Fibroblast of lung (primary cell): ENCODE data around the gene CBX8. TPM values are rescaled to one million over a fixed set of nuclear protein-coding genes. Genes with fewer than 3 reads are reported as not detected.

ENCODE experiments used
- DNase-seq, 2 donors: peaks; one replicate each; pipeline versions ENCODE4 v3.0.0 to v3.0.0-alpha.2; 2010; ENCODE audit warnings: low read depth in 2 of 2
- H2AFZ ChIP-seq: 2 replicates; pipeline ENCODE4 v1.5.1; 2012; ENCODE audit warnings: low read length, control low read depth, inconsistent platforms
- H3K27ac ChIP-seq: 2 replicates; pipeline ENCODE4 v1.5.1; 2011; ENCODE audit warnings: low read length, control low read depth; ENCODE audit not compliant: insufficient read depth
- H3K27me3 ChIP-seq: 2 replicates; pipeline ENCODE4 v1.5.1; 2011; ENCODE audit warnings: mild to moderate bottlenecking, low read length; ENCODE audit not compliant: control insufficient read depth, insufficient read depth
- H3K36me3 ChIP-seq: 2 replicates; pipeline ENCODE4 v1.5.1; 2011; ENCODE audit warnings: low read length; ENCODE audit not compliant: control insufficient read depth, insufficient read depth
- H3K4me1 ChIP-seq: 2 replicates; pipeline ENCODE4 v1.5.1; 2011; ENCODE audit warnings: low read length; ENCODE audit not compliant: control insufficient read depth, insufficient read depth; ENCODE audit errors: extremely low read depth
- H3K4me2 ChIP-seq: 2 replicates; pipeline ENCODE4 v1.5.1; 2011; ENCODE audit warnings: low read length, control low read depth; ENCODE audit not compliant: insufficient read depth; ENCODE audit errors: extremely low read depth
- H3K4me3 ChIP-seq, 4 experiments: fragments of 200-600 bp in 1 of 4; sonication (generic) in 1 of 4; replicated peaks in 1 of 4; 2 replicates each; pipeline ENCODE4 v1.5.1; 2011 to 2016; ENCODE audit warnings: low read length in 4 of 4, low read depth in 3 of 4, mild to moderate bottlenecking in 3 of 4, control low read depth in 2 of 4, inconsistent platforms in 1 of 4, mixed read lengths in 1 of 4; ENCODE audit not compliant: insufficient read depth in 1 of 4; ENCODE audit errors: control extremely low read depth in 1 of 4
- H3K79me2 ChIP-seq: 2 replicates; pipeline ENCODE4 v1.5.1; 2012; ENCODE audit warnings: mild to moderate bottlenecking, low read length, inconsistent platforms; ENCODE audit not compliant: control insufficient read depth, insufficient read depth
- H3K9ac ChIP-seq: 2 replicates; pipeline ENCODE4 v1.5.1; 2011; ENCODE audit warnings: mild to moderate bottlenecking, low read length, control low read depth; ENCODE audit not compliant: insufficient read depth
- H3K9me3 ChIP-seq: 2 replicates; pipeline ENCODE4 v1.5.1; 2012; ENCODE audit warnings: low read depth, low read length; ENCODE audit not compliant: control insufficient read depth, insufficient read depth
- H4K20me1 ChIP-seq: 2 replicates; pipeline ENCODE4 v1.5.1; 2011; ENCODE audit warnings: low read length; ENCODE audit not compliant: control insufficient read depth, insufficient read depth; ENCODE audit errors: extremely low read depth
- EZH2 ChIP-seq: IDR thresholded peaks from 2 replicates; pipeline ENCODE4 v1.5.1; 2012; ENCODE audit warnings: low read length, control low read depth, mild to moderate bottlenecking; ENCODE audit errors: missing control alignments
- polyA plus RNA-seq, 2 donors: library from polyadenylated mRNA; depleted of rRNA in 1 of 2; stranded (reverse) in 1 of 2; unstranded in 1 of 2; fragments of >200 nt; gene quantifications; 2 replicates each; pipeline ENCODE4 v1.2.1, GENCODE V29; 2011 to 2012; ENCODE audit warnings: missing spikeins in 1 of 2
- total RNA-seq: library from RNA; depleted of rRNA; stranded (reverse); fragments of >200 nt; gene quantifications from 2 replicates; pipeline ENCODE4 v1.2.1, GENCODE V29; 2014
- TF ChIP-seq, protein P1 (sequence below), 2 donors: IDR thresholded peaks in 1 of 2; conservative IDR thresholded peaks in 1 of 2; 1 replicate in 1 of 2; 2 replicates in 1 of 2; pipeline ENCODE4 v1.5.1; 2011 to 2012; ENCODE audit warnings: low read length in 2 of 2, control low read depth in 1 of 2, inconsistent platforms in 1 of 2, low read depth in 1 of 2, mild to moderate bottlenecking in 1 of 2

CBX8 gene
- total and polyA plus RNA-seq, 2 donors (not counting 1 experiment from before 2014, with no cell fraction given) = 0.19 to 4.0 TPM

DNA sequence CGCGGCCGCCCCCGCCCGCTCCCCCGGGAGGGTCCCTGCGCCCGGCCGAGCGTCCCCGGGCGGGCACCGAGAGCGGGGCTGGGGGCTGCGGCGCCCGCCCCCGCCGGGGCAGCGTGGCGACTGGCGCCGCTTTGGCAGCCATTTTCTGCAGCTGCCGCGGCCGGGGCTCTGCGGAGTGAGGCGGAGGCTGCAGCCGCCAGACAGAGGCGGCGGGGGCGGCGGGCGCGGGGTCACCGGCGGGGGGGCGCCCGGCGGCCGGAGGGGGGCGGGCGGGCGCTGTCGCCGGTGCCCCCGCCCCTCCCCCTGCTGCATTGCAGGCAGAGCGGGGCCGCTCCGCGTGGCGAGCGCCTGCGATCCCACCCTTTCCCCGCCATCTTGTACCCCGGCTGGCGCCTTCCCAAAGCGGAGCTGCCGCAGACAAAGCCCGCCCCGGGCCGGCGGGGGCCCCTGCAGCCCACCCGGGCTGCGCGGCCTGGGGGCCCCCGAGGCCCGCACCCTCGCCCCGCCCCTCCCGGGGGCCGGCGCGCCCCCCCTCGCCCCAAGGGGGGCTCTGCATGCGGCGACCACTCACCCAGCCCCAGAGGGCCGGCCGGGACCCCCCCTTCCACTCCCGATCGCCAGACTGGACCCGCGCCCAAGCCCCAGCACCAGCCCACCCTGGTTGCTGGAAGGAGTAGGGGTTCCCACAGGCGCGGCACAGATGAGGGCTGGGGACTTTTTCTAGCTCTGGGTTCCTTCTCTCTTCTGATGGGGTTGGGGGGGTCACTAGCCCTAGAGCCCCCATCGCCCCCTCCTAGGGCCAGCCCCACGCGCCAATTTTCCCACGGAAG is 16.6 kb upstream of the CBX8 start:
- TF ChIP-seq EZH2 = no peak
- TF ChIP-seq, protein P1, sequence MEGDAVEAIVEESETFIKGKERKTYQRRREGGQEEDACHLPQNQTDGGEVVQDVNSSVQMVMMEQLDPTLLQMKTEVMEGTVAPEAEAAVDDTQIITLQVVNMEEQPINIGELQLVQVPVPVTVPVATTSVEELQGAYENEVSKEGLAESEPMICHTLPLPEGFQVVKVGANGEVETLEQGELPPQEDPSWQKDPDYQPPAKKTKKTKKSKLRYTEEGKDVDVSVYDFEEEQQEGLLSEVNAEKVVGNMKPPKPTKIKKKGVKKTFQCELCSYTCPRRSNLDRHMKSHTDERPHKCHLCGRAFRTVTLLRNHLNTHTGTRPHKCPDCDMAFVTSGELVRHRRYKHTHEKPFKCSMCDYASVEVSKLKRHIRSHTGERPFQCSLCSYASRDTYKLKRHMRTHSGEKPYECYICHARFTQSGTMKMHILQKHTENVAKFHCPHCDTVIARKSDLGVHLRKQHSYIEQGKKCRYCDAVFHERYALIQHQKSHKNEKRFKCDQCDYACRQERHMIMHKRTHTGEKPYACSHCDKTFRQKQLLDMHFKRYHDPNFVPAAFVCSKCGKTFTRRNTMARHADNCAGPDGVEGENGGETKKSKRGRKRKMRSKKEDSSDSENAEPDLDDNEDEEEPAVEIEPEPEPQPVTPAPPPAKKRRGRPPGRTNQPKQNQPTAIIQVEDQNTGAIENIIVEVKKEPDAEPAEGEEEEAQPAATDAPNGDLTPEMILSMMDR (conservative IDR thresholded peaks at IDR 0.05 in 1 of 2, IDR thresholded peaks at IDR 0.05 in 1 of 2; ENCODE audit: low read depth in 1 of 2, low read length in 2 of 2) = no peak
- no peaks in the 10 kb centered on the region for H3K9me3 ChIP-seq
- H3K27ac ChIP-seq = no peak overlapping the region
- peak overlapping the region; percentile 44 for H3K4me2 ChIP-seq
- H3K79me2 ChIP-seq = no peaks in the 10 kb centered on the region
- DNase-seq = no peak
- no peaks in the 10 kb centered on the region for H4K20me1 ChIP-seq
- H3K27me3 ChIP-seq = peaks cover 79% of the 10 kb centered on the region
- no peaks in the 10 kb centered on the region for H3K4me1 ChIP-seq
- peak overlapping the region; percentile 2 for H3K9ac ChIP-seq
- H3K36me3 ChIP-seq = no peaks in the 10 kb centered on the region
- no peak overlapping the region for H3K4me3 ChIP-seq
- H2AFZ ChIP-seq = no peak overlapping the region

DNA sequence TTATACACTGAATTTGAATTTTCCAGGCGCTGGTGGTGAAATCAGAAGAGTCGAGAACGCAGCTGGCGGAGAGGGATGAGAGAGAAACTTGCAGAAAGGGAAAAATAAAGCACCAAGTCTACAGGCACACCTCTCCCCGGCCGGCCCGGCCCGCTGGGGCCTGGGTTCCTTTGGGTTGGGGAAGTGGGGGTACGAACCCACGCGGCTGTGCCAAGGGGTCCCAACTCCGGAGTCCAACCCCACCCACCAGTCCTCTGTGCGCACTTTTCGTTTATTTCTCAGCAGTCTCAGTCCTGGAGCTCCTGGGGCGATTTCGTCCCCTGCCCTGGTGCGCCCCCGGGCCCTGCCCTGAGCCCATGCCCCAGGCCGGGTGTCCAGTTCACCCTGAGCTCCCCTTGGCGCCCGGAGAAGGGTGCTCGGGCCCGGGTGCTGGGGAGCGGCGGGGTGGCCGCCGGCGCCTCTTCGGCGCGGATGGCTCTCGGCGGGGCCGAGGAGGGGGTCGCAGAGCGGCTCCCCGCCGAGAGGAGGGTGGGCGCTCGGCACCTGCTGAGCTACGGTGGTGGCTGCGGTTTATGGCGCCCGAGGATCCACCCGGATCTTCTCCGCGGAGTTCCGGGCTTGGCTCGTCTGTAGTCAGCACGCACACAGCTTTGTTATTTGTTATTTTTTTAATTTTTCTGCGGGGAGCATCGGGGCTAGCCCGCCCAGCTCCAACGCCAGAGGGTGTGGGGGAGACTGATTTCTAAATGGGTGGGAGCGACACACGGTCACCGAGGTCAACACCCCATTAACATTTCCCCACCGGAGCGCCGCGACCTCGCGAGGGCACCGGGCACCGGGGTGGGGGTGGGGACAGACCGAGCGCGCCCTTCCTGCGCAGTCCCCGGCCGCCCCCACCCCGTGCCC is 15.7 kb upstream of the CBX8 start:
- TF ChIP-seq EZH2 = peak; percentile 85
- TF ChIP-seq, protein P1 (conservative IDR thresholded peaks at IDR 0.05 in 1 of 2, IDR thresholded peaks at IDR 0.05 in 1 of 2; ENCODE audit: low read depth in 1 of 2, low read length in 2 of 2) = no peak
- H3K9ac ChIP-seq = no peak overlapping the region
- H3K36me3 ChIP-seq = no peaks in the 10 kb centered on the region
- no peaks in the 10 kb centered on the region for H4K20me1 ChIP-seq
- H3K27ac ChIP-seq = no peak overlapping the region
- H3K4me2 ChIP-seq = no peak overlapping the region
- H2AFZ ChIP-seq = no peak overlapping the region
- no peak for DNase-seq
- H3K79me2 ChIP-seq = no peaks in the 10 kb centered on the region
- peak overlapping the region in 2 of 4 experiments; percentile 7 to 28 for H3K4me3 ChIP-seq
- no peaks in the 10 kb centered on the region for H3K4me1 ChIP-seq
- no peaks in the 10 kb centered on the region for H3K9me3 ChIP-seq
- H3K27me3 ChIP-seq = peaks cover 81% of the 10 kb centered on the region

DNA sequence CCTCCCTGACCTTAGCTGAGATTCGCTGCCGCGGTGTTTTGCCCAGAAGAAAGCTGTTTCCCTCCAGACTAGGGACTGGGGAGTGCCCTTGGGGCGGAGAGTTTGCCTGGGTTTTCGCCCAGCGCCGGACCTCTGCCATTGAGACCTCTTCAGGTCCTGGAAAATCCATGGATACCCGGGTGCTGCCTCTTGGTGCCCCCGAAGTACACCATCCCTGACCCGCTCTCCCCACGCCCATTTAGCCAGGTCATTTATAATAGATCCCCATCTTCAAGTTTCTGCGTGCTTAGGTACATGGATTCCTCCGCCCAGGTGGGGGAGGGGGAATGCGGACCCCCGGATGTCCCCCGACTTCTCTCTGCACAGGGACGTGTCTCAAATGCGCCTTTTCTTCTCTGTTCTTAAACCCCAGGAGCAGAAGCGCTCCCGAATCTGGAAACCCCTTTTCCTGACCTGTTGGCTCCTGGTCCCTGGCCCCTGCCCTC is 15.0 kb upstream of the CBX8 start:
- Histone ChIP-seq H3K4me2 (no peak overlapping the region), H3K79me2 (no peaks in the 10 kb centered on the region), H3K27me3 (peaks cover 81% of the 10 kb centered on the region), H3K36me3 (no peaks in the 10 kb centered on the region), H3K27ac (no peak overlapping the region), H4K20me1 (no peaks in the 10 kb centered on the region), H3K9me3 (no peaks in the 10 kb centered on the region), H3K9ac (no peak overlapping the region), H3K4me1 (no peaks in the 10 kb centered on the region), H3K4me3 (no peak overlapping the region), H2AFZ (no peak overlapping the region)
- TF ChIP-seq EZH2 = peak; percentile 98
- TF ChIP-seq, protein P1 (conservative IDR thresholded peaks at IDR 0.05 in 1 of 2, IDR thresholded peaks at IDR 0.05 in 1 of 2; ENCODE audit: low read depth in 1 of 2, low read length in 2 of 2) = no peak
- DNase-seq = no peak
